Metanephros (tissue), 2 donors: ENCODE data around the gene FXN. TPM values are rescaled to one million over a fixed set of nuclear protein-coding genes. Genes with fewer than 3 reads are reported as not detected.

Experiments used
- small RNA-seq: library from RNA; depleted of rRNA; stranded (forward); fragments of <200 nt; gene quantifications from one replicate; pipeline ENCODE3, GENCODE V24; 2014; ENCODE audit warnings: low replicate concordance
- total RNA-seq: library from RNA; depleted of rRNA; stranded (reverse); fragments of >200 nt; gene quantifications from one replicate; pipeline ENCODE4 v1.2.3, GENCODE V29; 2014

FXN gene
- 6.8 TPM for total RNA-seq

DNA sequence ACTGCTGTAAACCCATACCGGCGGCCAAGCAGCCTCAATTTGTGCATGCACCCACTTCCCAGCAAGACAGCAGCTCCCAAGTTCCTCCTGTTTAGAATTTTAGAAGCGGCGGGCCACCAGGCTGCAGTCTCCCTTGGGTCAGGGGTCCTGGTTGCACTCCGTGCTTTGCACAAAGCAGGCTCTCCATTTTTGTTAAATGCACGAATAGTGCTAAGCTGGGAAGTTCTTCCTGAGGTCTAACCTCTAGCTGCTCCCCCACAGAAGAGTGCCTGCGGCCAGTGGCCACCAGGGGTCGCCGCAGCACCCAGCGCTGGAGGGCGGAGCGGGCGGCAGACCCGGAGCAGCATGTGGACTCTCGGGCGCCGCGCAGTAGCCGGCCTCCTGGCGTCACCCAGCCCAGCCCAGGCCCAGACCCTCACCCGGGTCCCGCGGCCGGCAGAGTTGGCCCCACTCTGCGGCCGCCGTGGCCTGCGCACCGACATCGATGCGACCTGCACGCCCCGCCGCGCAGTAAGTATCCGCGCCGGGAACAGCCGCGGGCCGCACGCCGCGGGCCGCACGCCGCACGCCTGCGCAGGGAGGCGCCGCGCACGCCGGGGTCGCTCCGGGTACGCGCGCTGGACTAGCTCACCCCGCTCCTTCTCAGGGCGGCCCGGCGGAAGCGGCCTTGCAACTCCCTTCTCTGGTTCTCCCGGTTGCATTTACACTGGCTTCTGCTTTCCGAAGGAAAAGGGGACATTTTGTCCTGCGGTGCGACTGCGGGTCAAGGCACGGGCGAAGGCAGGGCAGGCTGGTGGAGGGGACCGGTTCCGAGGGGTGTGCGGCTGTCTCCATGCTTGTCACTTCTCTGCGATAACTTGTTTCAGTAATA lies at the start of gene FXN:
Gene FXN (plus strand): TSS at position 315 of the 871 bp plus-strand sequence. CDS start 31 bp downstream, at position 346.

DNA sequence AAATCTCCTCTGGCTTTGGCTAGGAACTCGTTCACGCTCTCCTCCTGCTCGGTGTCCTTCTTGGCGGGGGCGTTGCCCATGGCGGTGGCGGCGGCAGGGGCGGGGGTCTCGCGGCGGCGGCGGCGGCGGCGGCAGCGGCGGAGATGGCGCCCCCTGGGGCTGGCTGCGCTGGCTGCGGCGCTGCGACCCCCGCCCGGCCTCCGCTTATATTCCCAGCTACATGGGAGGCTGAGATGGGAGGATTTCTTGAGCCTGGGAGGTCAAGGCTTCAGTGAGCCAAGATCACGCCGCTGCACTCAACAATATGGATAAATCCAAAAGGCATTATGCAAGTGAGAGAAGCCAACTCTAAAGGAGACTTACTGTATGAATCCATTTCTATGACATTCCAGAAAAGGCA lies 21.5 kb upstream of the FXN start, which contains the start of gene PRKACG:
Gene PRKACG (minus strand): TSS at position 101 of the 400 bp plus-strand sequence. CDS start 21 bp downstream, at position 80.

Small RNA genes within 50 kb of the gene (small RNA-seq; reads per million reads assigned to genes)
- not detected for gene AL162730.1

Other genes starting within 250 kb of the FXN start
- not detected for gene PRKACG, start 21.6 kb upstream of the FXN start, total RNA-seq
- gene TJP2, start 138.5 kb downstream of the FXN start, total RNA-seq: 76.6 TPM